GM12878 (cell line): ENCODE measurements around the gene ANAPC10. TPM values are rescaled to one million over a fixed set of nuclear protein-coding genes. Genes with fewer than 3 reads are reported as not detected.

Source experiments
- ATAC-seq: fragments of 200-7000 bp; cut with Tn5 transposase; 3 replicates; pipeline ENCODE4 v1.9.1; 2020; ENCODE audit warnings: mild to moderate bottlenecking, moderate library complexity
- BruUV-seq: library from RNA; stranded (reverse); fragments of 400-500 nt; replicated peaks from 2 replicates; lab custom pipeline; 2021; lab: Mats Ljungman, UMichigan
- CTCF ChIA-PET: fragments of 300-600 bp; sonication (Branson Sonifier 250); formaldehyde crosslinking; extraction: SDS; loops from one replicate; lab custom pipeline; 2021; ENCODE audit warnings: inconsistent platforms; lab: Yijun Ruan, JAX
- POLR2A ChIA-PET: fragments of 350-600 bp; formaldehyde crosslinking; extraction: SDS; loops from one replicate; lab custom pipeline; 2021; ENCODE audit warnings: inconsistent platforms; lab: Charles Lee
- RAD21 ChIA-PET: fragments of 300-600 bp; sonication (Branson Sonifier 250); formaldehyde crosslinking; loops from one replicate; lab custom pipeline; 2023; ENCODE audit warnings: antibody characterized with exemption; ENCODE audit not compliant: unreplicated experiment; lab: Charles Lee
- SMC1A ChIA-PET: fragments of 300-600 bp; sonication (Branson Sonifier 250); formaldehyde crosslinking; loops from one replicate; lab custom pipeline; 2023; ENCODE audit not compliant: unreplicated experiment, uncharacterized antibody; lab: Charles Lee
- DNase-seq: peaks from one replicate; pipeline ENCODE4 v3.0.0-alpha.2; 2011; ENCODE audit warnings: low read depth, low spot score
- FAIRE-seq: peaks from 3 replicates; lab custom pipeline; 2011; peaks lifted over from hg19 to GRCh38; lab: Jason Lieb, UNC
- H2AFZ ChIP-seq: 2 replicates; pipeline ENCODE4 v1.6.0; 2011; ENCODE audit warnings: low read depth, low read length, control low read depth; ENCODE audit not compliant: control insufficient read depth
- H3K27ac ChIP-seq: 2 replicates; pipeline ENCODE4 v1.5.1; 2011; ENCODE audit warnings: control low read depth; ENCODE audit not compliant: control insufficient read depth, insufficient read depth
- H3K27me3 ChIP-seq, 2 experiments: replicated peaks in 1 of 2; 2 replicates each; pipeline versions ENCODE4 v1.6.0 to v1.6.1; 2011; ENCODE audit warnings: low read length in 1 of 2; ENCODE audit not compliant: control insufficient read depth in 2 of 2, insufficient read depth in 2 of 2
- H3K36me3 ChIP-seq, 2 experiments: 2 replicates each; pipeline ENCODE4 v1.5.1; 2011; ENCODE audit warnings: low read length in 1 of 2; ENCODE audit not compliant: control insufficient read depth in 2 of 2, insufficient read depth in 2 of 2
- H3K4me1 ChIP-seq: 2 replicates; pipeline ENCODE4 v1.6.1; 2011; ENCODE audit warnings: mild to moderate bottlenecking, low read length, moderate library complexity, mixed read lengths; ENCODE audit not compliant: control insufficient read depth, insufficient read depth
- H3K4me2 ChIP-seq: 2 replicates; pipeline ENCODE4 v1.6.0; 2011; ENCODE audit warnings: control low read depth; ENCODE audit not compliant: control insufficient read depth, insufficient read depth
- H3K4me3 ChIP-seq: fragments of 200-600 bp; sonication (generic); 2 replicates; pipeline ENCODE4 v1.5.1; 2016
- H3K79me2 ChIP-seq: 2 replicates; pipeline ENCODE4 v1.6.0; 2011; ENCODE audit warnings: low read length; ENCODE audit not compliant: control insufficient read depth, insufficient read depth
- H3K9ac ChIP-seq: 2 replicates; pipeline ENCODE4 v1.8.0; 2011; ENCODE audit warnings: low read length, control low read depth, mixed read lengths; ENCODE audit not compliant: control insufficient read depth, insufficient read depth
- H3K9me3 ChIP-seq: replicated peaks from 3 replicates; pipeline ENCODE4 v1.5.1; 2011; ENCODE audit warnings: mild to moderate bottlenecking, low read length; ENCODE audit not compliant: control insufficient read depth, insufficient read depth
- H4K20me1 ChIP-seq: 2 replicates; pipeline ENCODE4 v1.6.0; 2011; ENCODE audit not compliant: control insufficient read depth, insufficient read depth
- CBX3 ChIP-seq: fragments of 200-600 bp; sonication (generic); IDR thresholded peaks from 2 replicates; pipeline ENCODE4 v1.6.1; 2016; ENCODE audit warnings: low read depth, borderline replicate concordance
- EP300 ChIP-seq, 2 experiments: fragments of 150-350 bp in 1 of 2; IDR thresholded peaks; 2 replicates each; pipeline ENCODE4 v1.6.1; 2011 to 2012; ENCODE audit warnings: low read depth in 2 of 2, low read length in 2 of 2, borderline replicate concordance in 1 of 2, improper control_type of control experiment in 1 of 2, inconsistent platforms in 1 of 2; ENCODE audit not compliant: control insufficient read depth in 1 of 2
- HDAC2 ChIP-seq: fragments of 200-600 bp; sonication (generic); IDR thresholded peaks from 2 replicates; pipeline ENCODE4 v1.6.1; 2017
- TCF3 ChIP-seq: IDR thresholded peaks from 2 replicates; pipeline ENCODE4 v1.6.1; 2012; ENCODE audit warnings: low read depth, mild to moderate bottlenecking, low read length, borderline replicate concordance; ENCODE audit not compliant: insufficient read depth
- ZNF217 ChIP-seq: fragments of 450-650 bp; IDR thresholded peaks from 2 replicates; pipeline ENCODE4 v1.6.1; 2017; ENCODE audit warnings: antibody characterized with exemption, mild to moderate bottlenecking
- WGBS: methylation state at CpG from one replicate; pipeline ENCODE4 v1.1.6; 2016; ENCODE audit warnings: low lambda C conversion rate; ENCODE audit not compliant: insufficient replicate concordance, insufficient coverage; ENCODE audit errors: missing lambda C conversion rate; 5-methylcytosine and 5-hydroxymethylcytosine counted together
- in situ Hi-C: fragments of 300-500 bp; cut with MboI; formaldehyde crosslinking; loops from 9 replicates; pipeline ENCODE4 v1.14.3; 2018; ENCODE audit warnings: mixed read lengths
- intact Hi-C: fragments of 100-400 bp; cut with micrococcal nuclease; formaldehyde crosslinking; loops from one replicate; pipeline ENCODE4 v1.14.2; 2022; ENCODE audit not compliant: unreplicated experiment
- polyA plus RNA-seq, 11 experiments: library from polyadenylated mRNA; depleted of rRNA in 4 of 11; unstranded in 6 of 11; stranded (reverse) in 5 of 11; fragments of >200 nt; fragmentation: Nextera tagmentation in 4 of 11; fragmentation: Illumina TruSeq in 1 of 11; extraction: Ambion mirVana in 4 of 11; extraction: Trizol in 1 of 11; gene quantifications; 1 replicate in 1 of 11; 2 replicates in 10 of 11; pipeline versions ENCODE4 v1.2.1 to v1.2.3, GENCODE V29; 2011 to 2016; ENCODE audit warnings: inconsistent platforms in 2 of 11, missing spikeins in 2 of 11, low read depth in 1 of 11
- total RNA-seq, 4 experiments: library from RNA; depleted of rRNA in 3 of 4; stranded (reverse); fragments of >200 nt in 3 of 4; fragmentation: Illumina TruSeq in 1 of 4; extraction: Trizol in 1 of 4; gene quantifications; 2 replicates each; pipeline versions ENCODE4 v1.2.1 to v1.2.3, GENCODE V29; 2013 to 2021

Gene ANAPC10
- total and polyA plus RNA-seq, 10 of the 15 experiments (the other 5 are each of a cell fraction or from before 2014, with no cell fraction given), result 23.8 to 73.7 (median 48.5) TPM

GRCh38 chr4:145075742-145076468, 22.1 kb downstream of the ANAPC10 start:
- no peak for TF ChIP-seq CBX3
- no peak overlapping the region for H3K4me2 ChIP-seq
- no peak overlapping the region for H3K27ac ChIP-seq
- in situ Hi-C loops, result no loop called here
- no peak overlapping the region for H3K9ac ChIP-seq
- H3K27me3 ChIP-seq, result no peaks in the 10 kb centered on the region
- no peaks in the 10 kb centered on the region; the same call in 1 of the 2 replicates for H3K4me1 ChIP-seq
- H3K79me2 ChIP-seq, result no peaks in the 10 kb centered on the region; the same call in none of the 2 replicates
- H2AFZ ChIP-seq, result no peak overlapping the region
- H3K4me3 ChIP-seq, result no peak overlapping the region
- BruUV-seq, result no TSS peak
- intact Hi-C loops, result no loop called here
- H3K36me3 ChIP-seq, result peaks cover 6% of the 10 kb centered on the region in 2 experiments
- peak; percentile 84 for ATAC-seq
- SMC1A ChIA-PET, result interaction anchor here (0.8 to 2.5 kb wide), 6 partner anchors 9 to 126 kb away, joined by 3 to 11 read pairs (median 3); partner anchors contain the start of genes ABCE1 and ANAPC10
- DNase-seq, result no peak
- no peaks in the 10 kb centered on the region; the same call in 1 of the 3 replicates for H3K9me3 ChIP-seq
- RAD21 ChIA-PET, result no interaction called here
- 83% methylated on average over 1 of the region's 1 CpG for WGBS
- H4K20me1 ChIP-seq, result no peaks in the 10 kb centered on the region; the same call in 1 of the 2 replicates
- no peak for FAIRE-seq
- POLR2A ChIA-PET, result no interaction called here
- CTCF ChIA-PET, result interaction anchor here (0.7 to 1.7 kb wide), 7 partner anchors 8 to 541 kb away, joined by 3 to 5 read pairs (median 4); no protein-coding TSS in a partner anchor

- WGBS, result 100% methylated on average over 2 of the region's 2 CpGs
- ChIA-PET RAD21 (no interaction called here), CTCF (interaction anchor here (1.0 to 2.3 kb wide), 2 partner anchors 10 to 545 kb away, joined by 3 to 13 read pairs; no protein-coding TSS in a partner anchor), POLR2A (no interaction called here), SMC1A (interaction anchor here (1.0 to 1.4 kb wide), 2 partner anchors 10 to 12 kb away, joined by 3 to 4 read pairs; no protein-coding TSS in a partner anchor)
- no peaks in the 10 kb centered on the region; the same call in 1 of the 2 replicates for H4K20me1 ChIP-seq
- H3K4me3 ChIP-seq, result no peak overlapping the region
- no peaks in the 10 kb centered on the region; the same call in none of the 2 replicates for H3K79me2 ChIP-seq
- in situ Hi-C loops (no loop called here), intact Hi-C loops (no loop called here)
- FAIRE-seq, result no peak
- no peak overlapping the region for H2AFZ ChIP-seq
- DNase-seq, result no peak
- H3K9ac ChIP-seq, result no peak overlapping the region
- H3K27me3 ChIP-seq, result no peaks in the 10 kb centered on the region
- no peaks in the 10 kb centered on the region; the same call in 2 of the 3 replicates for H3K9me3 ChIP-seq
- no peak overlapping the region for H3K27ac ChIP-seq
- peaks cover 0 to 6% of the 10 kb centered on the region in 2 experiments; a peak in 3 of 4 replicates for H3K36me3 ChIP-seq
- H3K4me2 ChIP-seq, result no peak overlapping the region
- no peak for TF ChIP-seq ZNF217
- no peak for TF ChIP-seq EP300 (IDR thresholded peaks at IDR 0.05; ENCODE audit: borderline replicate concordance in 1 of 2, control insufficient read depth in 1 of 2, low read depth in 2 of 2, low read length in 2 of 2)
- TF ChIP-seq HDAC2, result no peak
- no peak for TF ChIP-seq TCF3
- no peak for ATAC-seq
- H3K4me1 ChIP-seq, result no peaks in the 10 kb centered on the region; the same call in 1 of the 2 replicates
- no TSS peak for BruUV-seq
Observed at GRCh38 chr4:145071560-145071959, 26.4 kb downstream of the ANAPC10 start.
